Mucosa of rectum (tissue), 2 donors: ENCODE results near the gene S100Z.
"Not testable (repeated sequence)": the region's sequence is repeated elsewhere in the genome, so short reads cannot be mapped to it uniquely, and the experiment has no call there.

Experiments used
- H3K27ac ChIP-seq, 2 donors: one replicate each; pipeline ENCODE4 v1.7.0; 2013; ENCODE audit warnings: inconsistent platforms in 2 of 2, low read depth in 2 of 2, low read length in 2 of 2
- H3K27me3 ChIP-seq, 2 donors: one replicate each; pipeline ENCODE4 v1.7.0; 2013; ENCODE audit warnings: low read length in 2 of 2; ENCODE audit not compliant: control insufficient read depth in 2 of 2, insufficient read depth in 2 of 2
- H3K36me3 ChIP-seq, 2 donors: one replicate each; pipeline ENCODE4 v1.7.0; 2013; ENCODE audit warnings: low read length in 2 of 2; ENCODE audit not compliant: control insufficient read depth in 2 of 2, insufficient read depth in 2 of 2
- H3K4me1 ChIP-seq, 2 donors: one replicate each; pipeline ENCODE4 v1.7.0; 2013; ENCODE audit warnings: low read length in 2 of 2, mild to moderate bottlenecking in 1 of 2; ENCODE audit not compliant: control insufficient read depth in 2 of 2, insufficient read depth in 2 of 2
- H3K4me3 ChIP-seq, 2 donors: one replicate each; pipeline ENCODE4 v1.7.0; 2013; ENCODE audit warnings: low read length in 2 of 2
- H3K9ac ChIP-seq, 2 donors: one replicate each; pipeline ENCODE4 v1.7.0; 2013; ENCODE audit warnings: low read length in 2 of 2, low read depth in 1 of 2, mild to moderate bottlenecking in 1 of 2
- H3K9me3 ChIP-seq, 2 donors: one replicate each; pipeline ENCODE4 v1.7.0; 2013; ENCODE audit warnings: low read length in 2 of 2; ENCODE audit not compliant: control insufficient read depth in 2 of 2
- donor health status: healthy.
- donor health status: Normal muscosa, but diverticular disease.

Gene S100Z

DNA sequence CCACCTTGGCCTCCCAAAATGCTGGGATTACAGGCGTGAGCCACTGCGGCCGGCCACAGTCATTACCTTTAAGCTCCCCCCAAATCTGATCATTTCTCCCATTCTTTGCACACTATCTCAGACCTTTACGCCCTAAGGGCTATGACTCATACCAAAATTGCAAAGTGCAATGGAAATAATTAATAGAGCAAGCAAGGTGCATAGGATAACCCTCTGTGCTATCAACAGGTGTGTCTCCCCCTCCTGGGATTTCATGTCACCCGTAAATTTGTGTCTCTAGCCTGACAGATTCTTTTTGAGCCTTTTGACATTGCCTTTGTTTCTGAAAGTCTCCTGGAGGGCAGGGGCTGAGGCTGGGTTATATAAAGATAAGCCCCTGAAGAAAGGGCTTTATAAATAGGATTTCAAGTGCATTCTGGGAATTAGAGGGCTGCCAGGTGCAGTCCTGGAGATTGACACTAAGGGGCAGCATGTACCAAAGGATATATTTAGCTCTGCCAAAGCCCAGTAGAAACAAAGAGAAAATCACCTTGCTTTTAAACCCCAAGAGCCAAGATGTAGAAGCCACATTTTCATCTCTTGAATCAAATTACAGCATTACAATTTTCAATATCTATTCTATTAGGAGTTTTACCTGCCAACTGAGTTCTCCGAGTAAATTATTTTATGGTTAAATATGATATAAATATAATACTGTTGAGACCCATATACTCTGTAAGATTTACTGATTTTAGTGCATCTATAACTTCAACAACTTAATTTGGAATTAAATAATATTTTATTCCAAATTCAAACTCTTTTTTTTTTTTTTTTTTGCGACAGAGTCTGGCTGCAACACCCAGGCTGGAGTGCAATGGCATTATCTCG is 18.2 kb downstream of the S100Z start:
- Histone ChIP-seq H3K36me3 (no peaks in the 10 kb centered on the region), H3K27me3 (no peaks in the 10 kb centered on the region), H3K9ac (no peak overlapping the region), H3K4me3 (no peak overlapping the region), H3K4me1 (peaks cover 0 to 4% of the 10 kb centered on the region in 2 donors), H3K27ac (no peak overlapping the region), H3K9me3 (no peaks in the 10 kb centered on the region)

DNA sequence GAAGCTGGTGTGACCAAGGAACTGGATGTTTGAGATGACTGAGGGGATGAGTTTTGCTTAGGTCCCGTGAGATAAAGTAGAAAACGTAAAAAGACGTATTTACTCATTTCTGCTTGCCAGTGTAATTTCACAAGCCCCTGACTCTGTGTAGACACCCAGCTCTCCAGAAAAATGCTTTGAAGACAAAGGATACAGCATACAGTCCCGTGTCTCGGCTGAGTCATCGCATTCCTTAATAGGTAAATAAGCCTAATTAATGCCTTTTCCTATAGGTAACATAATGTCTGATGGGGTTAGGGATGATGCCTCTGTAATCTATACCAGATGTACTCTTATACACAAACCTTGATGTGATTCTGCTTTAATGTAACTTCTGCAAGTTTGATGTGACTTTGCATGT is 20.2 kb downstream of the S100Z start:
- Histone ChIP-seq H3K9me3 (no peaks in the 10 kb centered on the region), H3K27me3 (no peaks in the 10 kb centered on the region), H3K4me1 (peaks cover 3 to 6% of the 10 kb centered on the region in 2 donors), H3K36me3 (no peaks in the 10 kb centered on the region), H3K9ac (no peak overlapping the region), H3K27ac (no peak overlapping the region), H3K4me3 (no peak overlapping the region)

DNA sequence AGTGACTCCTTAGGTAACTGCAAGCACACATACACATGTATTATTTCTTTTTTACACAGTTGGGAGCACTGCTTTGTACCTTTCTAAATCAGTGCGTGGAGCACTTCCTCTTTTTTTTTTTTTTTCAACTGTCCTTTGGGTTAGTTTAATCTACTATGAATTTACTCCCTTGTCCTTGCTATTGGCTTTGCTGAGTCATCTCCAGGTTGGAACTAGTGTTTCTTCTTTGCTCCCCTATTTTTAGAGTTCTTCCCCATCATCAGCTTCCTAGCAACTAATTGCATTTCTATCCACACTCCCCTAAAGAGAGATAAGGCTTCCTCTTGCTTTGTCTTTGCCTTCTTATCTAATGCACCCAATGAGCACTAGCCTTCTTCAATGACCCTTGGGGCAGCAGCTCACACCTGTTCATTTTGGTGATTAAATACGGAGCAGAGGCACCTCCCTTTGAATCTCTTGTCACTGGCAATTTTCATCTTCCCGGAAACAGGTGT is 24.3 kb downstream of the S100Z start:
- H3K9ac ChIP-seq, result no peak overlapping the region

DNA sequence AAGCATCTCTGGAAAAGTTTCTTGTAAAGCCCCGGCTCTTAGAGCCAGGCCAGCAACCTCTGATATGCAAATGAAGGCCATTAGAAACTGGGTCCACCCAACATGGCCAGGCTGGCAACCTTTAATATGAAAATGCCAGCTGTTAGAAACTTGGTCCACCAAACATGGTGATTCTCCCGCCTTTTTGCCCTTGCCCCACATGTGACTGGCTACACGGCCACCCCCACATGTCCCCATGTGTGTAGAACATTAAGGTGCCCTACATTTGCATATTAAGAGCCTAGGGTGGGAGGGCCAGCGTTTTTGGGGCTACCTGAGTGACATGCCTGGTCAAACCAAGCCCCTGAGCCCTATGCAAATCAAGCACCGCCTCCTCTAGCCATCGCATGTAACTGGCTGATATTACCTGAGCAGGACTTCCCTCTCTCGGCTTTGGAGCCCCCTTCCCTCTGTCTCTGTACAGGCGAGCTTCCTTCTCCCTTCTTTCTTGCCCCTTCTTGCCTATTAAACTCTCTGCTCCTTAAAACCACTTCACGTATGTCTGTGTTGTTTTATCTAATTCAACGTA is 39.0 kb downstream of the S100Z start:
- Histone ChIP-seq H3K4me1 (no peaks in the 10 kb centered on the region), H3K9ac (no peak overlapping the region), H3K27ac (no peak overlapping the region), H3K9me3 (no peaks in the 10 kb centered on the region), H3K4me3 (no peak overlapping the region), H3K36me3 (no peaks in the 10 kb centered on the region), H3K27me3 (peaks cover 0 to 2% of the 10 kb centered on the region in 2 donors)

More for the DNA sequence above, 24.3 kb downstream of the S100Z start:
- no peak overlapping the region for H3K27ac ChIP-seq
- no peaks in the 10 kb centered on the region for H3K36me3 ChIP-seq
- H3K4me1 ChIP-seq, result peaks cover 3% of the 10 kb centered on the region in 2 donors
- H3K9me3 ChIP-seq, result no peaks in the 10 kb centered on the region
- peak overlapping the region in 1 of 2 donors; percentile 5 for H3K4me3 ChIP-seq
- no peaks in the 10 kb centered on the region for H3K27me3 ChIP-seq

DNA sequence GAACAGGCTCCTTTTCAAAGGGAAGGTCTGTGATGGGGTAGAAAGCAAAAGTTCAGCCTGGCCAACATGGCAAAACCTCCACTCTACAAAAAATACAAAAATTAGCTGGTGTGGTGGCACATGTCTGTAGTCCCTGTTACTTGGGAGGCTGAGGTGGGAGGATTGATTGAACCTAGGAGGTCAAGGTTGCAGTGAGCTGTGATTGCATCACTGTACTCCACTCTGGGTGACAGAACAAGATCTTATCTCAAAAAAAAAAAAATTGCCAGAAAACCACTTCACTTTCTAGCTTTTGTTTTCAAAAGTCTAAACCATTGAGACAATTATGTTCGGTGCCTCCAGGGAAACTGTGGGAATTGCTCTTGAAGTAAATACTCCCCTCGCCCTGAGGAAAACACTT is 43.5 kb downstream of the S100Z start:
- no peaks in the 10 kb centered on the region for H3K36me3 ChIP-seq
- no peaks in the 10 kb centered on the region for H3K9me3 ChIP-seq
- no peak overlapping the region for H3K4me3 ChIP-seq
- H3K27me3 ChIP-seq, result peaks cover 0 to 2% of the 10 kb centered on the region in 2 donors
- no peaks in the 10 kb centered on the region for H3K4me1 ChIP-seq
- H3K9ac ChIP-seq, result no peak overlapping the region
- H3K27ac ChIP-seq, result no peak overlapping the region

DNA sequence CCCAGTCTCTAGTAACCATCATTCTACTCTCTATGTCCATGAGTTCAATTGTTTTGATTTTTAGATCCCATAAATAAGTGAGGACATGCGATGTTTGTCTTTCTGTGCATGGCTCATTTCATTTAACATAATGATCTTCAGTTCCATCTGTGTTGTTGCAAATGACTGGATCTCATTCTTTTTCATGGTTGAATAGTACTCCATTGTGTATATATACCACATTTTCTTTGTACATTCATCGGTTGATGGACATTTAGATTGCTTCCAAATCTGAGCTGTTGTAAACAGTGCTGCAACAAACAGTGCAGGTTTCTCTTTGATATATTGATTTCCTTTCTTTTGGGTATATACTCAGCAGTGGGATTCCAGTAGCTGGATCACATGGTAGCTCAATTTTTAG is 46.4 kb downstream of the S100Z start:
- Histone ChIP-seq H3K36me3 (no peaks in the 10 kb centered on the region), H3K4me1 (no peaks in the 10 kb centered on the region), H3K9ac (no peak overlapping the region), H3K9me3 (peaks cover 0 to 3% of the 10 kb centered on the region in 2 donors), H3K27ac (no peak overlapping the region), H3K4me3 (no peak overlapping the region), H3K27me3 (peaks cover 0 to 2% of the 10 kb centered on the region in 2 donors)

DNA sequence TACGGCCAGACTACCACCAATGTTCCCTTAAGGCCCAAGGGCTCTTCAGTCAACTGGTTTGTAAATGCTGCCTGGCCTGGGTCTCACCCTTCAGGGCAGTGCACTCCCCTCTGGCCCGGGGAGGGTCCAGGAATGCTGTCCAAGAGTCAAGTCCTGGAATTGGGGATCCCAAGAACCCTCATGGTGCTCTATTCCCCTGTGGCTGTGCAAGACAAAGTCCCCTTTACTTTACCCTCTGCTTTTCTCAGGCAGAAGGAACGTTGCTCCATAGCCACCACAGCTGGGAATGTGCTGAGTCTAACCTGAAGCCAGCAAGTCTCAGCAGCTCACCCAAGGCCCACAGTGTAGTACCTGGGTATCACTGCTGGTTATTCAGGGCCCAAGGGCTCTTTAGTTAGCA is 51.7 kb downstream of the S100Z start:
- H3K27ac ChIP-seq, result no peak overlapping the region
- no peaks in the 10 kb centered on the region for H3K4me1 ChIP-seq
- no peak overlapping the region for H3K9ac ChIP-seq
- H3K9me3 ChIP-seq, result peaks cover 0 to 3% of the 10 kb centered on the region in 2 donors
- no peaks in the 10 kb centered on the region for H3K27me3 ChIP-seq
- no peaks in the 10 kb centered on the region for H3K36me3 ChIP-seq
- H3K4me3 ChIP-seq, result no peak overlapping the region

DNA sequence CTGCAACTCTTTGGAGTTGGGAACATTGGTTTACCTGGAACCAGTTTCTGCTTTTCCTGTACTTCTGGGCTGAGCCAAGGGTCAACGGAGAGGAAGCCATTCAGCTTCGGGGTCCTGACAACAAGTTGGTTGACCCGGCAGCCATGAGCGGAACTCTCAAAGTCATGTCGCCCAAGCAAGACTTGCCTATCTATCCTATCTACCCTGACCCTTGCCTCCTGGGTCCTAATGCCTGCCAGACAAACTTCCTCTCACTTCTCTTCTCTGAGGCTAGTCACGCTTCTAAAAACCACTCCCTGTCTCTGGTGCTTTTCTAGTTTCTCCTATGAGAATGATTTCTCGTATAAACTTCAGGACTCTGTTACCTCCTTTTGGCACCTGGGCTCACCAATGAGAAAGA is 58.4 kb downstream of the S100Z start:
- H3K4me1 ChIP-seq, result no peaks in the 10 kb centered on the region
- H3K9me3 ChIP-seq, result no peaks in the 10 kb centered on the region
- H3K36me3 ChIP-seq, result no peaks in the 10 kb centered on the region
- H3K27me3 ChIP-seq, result no peaks in the 10 kb centered on the region
- H3K9ac ChIP-seq, result no peak overlapping the region
- H3K4me3 ChIP-seq, result no peak overlapping the region
- no peak overlapping the region for H3K27ac ChIP-seq

DNA sequence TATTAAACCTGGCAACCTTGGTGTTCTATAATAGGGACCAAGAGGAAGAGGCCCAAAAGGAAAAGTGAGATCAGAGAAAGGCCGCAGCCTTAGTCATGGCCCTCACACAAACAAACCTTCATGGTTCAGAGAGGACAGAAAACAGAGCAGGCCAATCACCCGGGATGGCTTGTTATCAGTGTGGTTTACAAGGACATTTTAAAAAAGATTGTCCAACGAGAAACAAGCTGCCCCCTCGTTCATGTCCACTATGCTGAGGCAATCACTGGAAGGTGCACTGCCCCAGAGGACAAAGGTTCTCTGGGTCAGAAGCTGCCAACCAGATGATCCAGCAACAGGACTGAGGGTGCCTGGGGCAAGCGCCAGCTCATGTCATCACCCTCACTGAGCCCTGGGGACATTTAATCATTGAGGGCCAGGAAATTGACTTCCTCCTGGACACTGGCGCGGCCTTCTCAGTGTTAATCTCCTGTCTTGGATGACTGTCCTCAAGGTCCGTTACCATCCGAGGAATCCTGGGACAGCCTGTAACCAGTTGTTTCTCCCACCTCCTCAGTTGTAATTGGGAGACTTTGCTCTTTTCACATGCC is 60.6 kb downstream of the S100Z start:
- not testable (repeated sequence) for H3K4me3 ChIP-seq, H3K27ac ChIP-seq, H3K36me3 ChIP-seq, H3K9me3 ChIP-seq, H3K4me1 ChIP-seq, H3K27me3 ChIP-seq, H3K9ac ChIP-seq

DNA sequence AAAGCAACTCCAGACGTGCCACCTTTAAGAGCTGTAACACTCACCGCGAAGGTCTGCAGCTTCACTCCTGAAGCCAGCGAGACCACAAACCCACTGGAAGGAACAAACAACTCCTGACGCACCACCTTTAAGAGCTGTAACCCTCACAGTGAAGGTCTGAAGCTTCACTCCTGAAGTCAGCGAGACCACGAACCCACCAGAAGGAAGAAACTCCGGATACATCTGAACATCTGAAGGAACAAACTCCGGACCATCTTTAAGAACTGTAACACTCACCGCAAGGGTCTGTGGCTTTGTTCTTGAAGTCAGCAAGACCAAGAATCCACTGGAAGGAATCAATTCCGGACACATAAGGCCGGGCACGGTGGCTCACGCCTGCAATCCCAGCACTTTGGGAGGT is 64.9 kb downstream of the S100Z start:
- not testable (repeated sequence) for H3K9me3 ChIP-seq, H3K27ac ChIP-seq, H3K36me3 ChIP-seq, H3K9ac ChIP-seq, H3K4me1 ChIP-seq, H3K27me3 ChIP-seq, H3K4me3 ChIP-seq
